ENCODE measurements around the gene IZUMO4. TPM values are rescaled to one million over a fixed set of nuclear protein-coding genes. Genes with fewer than 3 reads are reported as not detected.
A peak's percentile ranks its signal among the peaks of the same experiment; 100 is the strongest.

IZUMO4 gene
- total RNA-seq, 4 donors from 2014 or later, result 0.93 to 1.4 TPM; not detected in 2

DNA sequence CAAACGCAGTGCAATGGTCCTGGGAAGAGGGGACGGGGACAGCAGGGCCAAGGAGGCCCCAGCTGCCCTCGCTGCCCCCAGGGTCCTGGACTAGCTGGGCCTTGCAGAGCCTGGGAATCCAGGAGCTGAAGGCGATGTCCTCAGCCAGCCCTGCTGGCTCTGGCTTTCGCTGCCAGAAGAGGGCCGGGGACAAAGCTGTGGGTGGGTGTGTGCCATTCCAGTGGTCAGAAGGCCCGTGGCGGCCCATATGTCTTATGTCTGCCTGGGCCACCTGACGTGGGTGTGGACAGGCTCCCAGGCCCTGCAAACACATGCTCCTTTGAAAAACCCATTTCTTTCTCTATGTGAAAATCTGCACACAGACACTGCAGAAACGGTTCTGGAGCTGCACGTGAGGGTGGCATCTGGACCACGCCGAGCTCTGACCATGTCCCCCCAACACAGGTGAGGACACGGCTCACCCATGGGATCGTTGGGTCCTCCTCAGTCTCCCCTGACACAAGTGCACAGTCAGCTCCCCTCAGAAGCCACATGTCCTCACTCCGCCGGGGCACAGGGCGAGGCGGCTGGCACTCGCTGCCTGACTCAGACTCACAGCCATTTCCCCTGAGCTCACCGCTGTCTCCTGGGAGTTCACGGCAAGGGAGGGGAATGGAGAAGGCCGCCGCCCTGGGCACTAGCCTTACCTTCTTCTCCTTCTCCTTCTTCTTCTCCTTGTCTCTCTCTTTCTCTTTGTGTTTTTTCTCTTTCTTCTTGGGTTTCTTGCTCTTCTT, 16.9 kb downstream of the IZUMO4 start:
- H3K36me3 ChIP-seq, result peaks cover 0 to 100% of the 10 kb centered on the region in 2 donors
- H3K9me3 ChIP-seq, result no peaks in the 10 kb centered on the region
- ATAC-seq (peak in 1 of 2 donors; percentile 18), DNase-seq (no peak)
- H3K4me3 ChIP-seq, result no peak overlapping the region
- intact Hi-C loops (cut with DNase I; ENCODE audit: low total_unique reads) (no loop called here), in situ Hi-C loops (cut with MboI; ENCODE audit: low sequenced_read_pairs in 4 of 4) (no loop called here)
- TF ChIP-seq POLR2A (IDR thresholded peaks at IDR 0.05), result no peak
- TF ChIP-seq, protein P1, sequence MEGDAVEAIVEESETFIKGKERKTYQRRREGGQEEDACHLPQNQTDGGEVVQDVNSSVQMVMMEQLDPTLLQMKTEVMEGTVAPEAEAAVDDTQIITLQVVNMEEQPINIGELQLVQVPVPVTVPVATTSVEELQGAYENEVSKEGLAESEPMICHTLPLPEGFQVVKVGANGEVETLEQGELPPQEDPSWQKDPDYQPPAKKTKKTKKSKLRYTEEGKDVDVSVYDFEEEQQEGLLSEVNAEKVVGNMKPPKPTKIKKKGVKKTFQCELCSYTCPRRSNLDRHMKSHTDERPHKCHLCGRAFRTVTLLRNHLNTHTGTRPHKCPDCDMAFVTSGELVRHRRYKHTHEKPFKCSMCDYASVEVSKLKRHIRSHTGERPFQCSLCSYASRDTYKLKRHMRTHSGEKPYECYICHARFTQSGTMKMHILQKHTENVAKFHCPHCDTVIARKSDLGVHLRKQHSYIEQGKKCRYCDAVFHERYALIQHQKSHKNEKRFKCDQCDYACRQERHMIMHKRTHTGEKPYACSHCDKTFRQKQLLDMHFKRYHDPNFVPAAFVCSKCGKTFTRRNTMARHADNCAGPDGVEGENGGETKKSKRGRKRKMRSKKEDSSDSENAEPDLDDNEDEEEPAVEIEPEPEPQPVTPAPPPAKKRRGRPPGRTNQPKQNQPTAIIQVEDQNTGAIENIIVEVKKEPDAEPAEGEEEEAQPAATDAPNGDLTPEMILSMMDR (IDR thresholded peaks at IDR 0.05 in 4 of 5, conservative IDR thresholded peaks at IDR 0.05 in 1 of 5), result no peak
- H3K27ac ChIP-seq, result no peak overlapping the region
- H3K27me3 ChIP-seq, result no peaks in the 10 kb centered on the region
- H3K4me1 ChIP-seq, result no peaks in the 10 kb centered on the region

DNA sequence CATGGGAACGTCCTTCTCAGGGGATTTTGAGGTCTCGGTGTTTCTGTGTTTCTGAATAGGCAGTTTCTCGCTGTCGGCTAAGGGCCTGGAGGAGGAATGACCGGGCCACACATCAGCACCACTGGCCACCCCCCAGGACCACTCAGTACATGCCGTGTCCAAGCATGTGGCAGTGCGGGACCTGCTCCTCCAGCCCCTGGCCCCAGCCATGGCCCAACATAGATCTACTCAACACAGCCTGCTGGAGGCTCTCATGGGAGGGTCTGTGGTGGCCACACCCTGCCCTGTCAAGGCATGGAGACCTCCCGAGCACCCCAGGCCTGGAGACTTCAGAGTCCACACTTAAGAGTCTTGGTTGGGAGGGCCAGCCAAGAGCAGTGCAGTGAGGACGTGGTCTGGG, 17.5 kb downstream of the IZUMO4 start:
- H3K27ac ChIP-seq, result no peak overlapping the region
- H3K9me3 ChIP-seq, result no peaks in the 10 kb centered on the region
- H3K27me3 ChIP-seq, result no peaks in the 10 kb centered on the region
- no peaks in the 10 kb centered on the region for H3K4me1 ChIP-seq
- ATAC-seq (no peak), DNase-seq (no peak)
- intact Hi-C loops (cut with DNase I; ENCODE audit: low total_unique reads) (no loop called here), in situ Hi-C loops (cut with MboI; ENCODE audit: low sequenced_read_pairs in 4 of 4) (no loop called here)
- TF ChIP-seq POLR2A (IDR thresholded peaks at IDR 0.05), result no peak
- TF ChIP-seq, protein P1 (IDR thresholded peaks at IDR 0.05 in 4 of 5, conservative IDR thresholded peaks at IDR 0.05 in 1 of 5), result no peak
- no peak overlapping the region for H3K4me3 ChIP-seq
- peaks cover 0 to 100% of the 10 kb centered on the region in 2 donors for H3K36me3 ChIP-seq

DNA sequence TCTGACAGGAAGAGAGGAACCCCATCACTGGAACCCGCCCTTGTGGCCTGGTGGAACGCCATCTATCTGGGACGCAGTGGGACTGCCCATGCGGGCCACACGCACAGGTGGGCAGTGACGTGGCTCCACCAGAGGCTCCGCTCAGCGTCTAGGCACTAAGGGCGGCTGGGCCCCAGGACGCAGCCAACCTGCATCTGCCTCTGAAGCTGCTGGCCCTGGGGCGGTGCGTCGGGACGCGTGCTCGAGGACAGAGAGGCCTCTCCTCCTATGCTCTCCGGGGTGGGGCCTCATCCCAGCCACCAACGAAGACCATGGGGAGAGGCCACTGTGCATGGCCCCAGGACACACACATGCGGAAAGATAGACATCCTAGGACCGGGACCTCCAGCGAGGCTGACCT, 18.1 kb downstream of the IZUMO4 start:
- Histone ChIP-seq H3K27me3 (no peaks in the 10 kb centered on the region), H3K9me3 (no peaks in the 10 kb centered on the region), H3K4me1 (no peaks in the 10 kb centered on the region), H3K4me3 (no peak overlapping the region), H3K27ac (no peak overlapping the region), H3K36me3 (peaks cover 0 to 99% of the 10 kb centered on the region in 2 donors)
- intact Hi-C loops (cut with DNase I; ENCODE audit: low total_unique reads), result no loop called here
- ATAC-seq (no peak), DNase-seq (no peak)
- no peak for TF ChIP-seq POLR2A (IDR thresholded peaks at IDR 0.05)
- TF ChIP-seq, protein P1 (IDR thresholded peaks at IDR 0.05 in 4 of 5, conservative IDR thresholded peaks at IDR 0.05 in 1 of 5), result no peak
- in situ Hi-C loops (cut with MboI; ENCODE audit: low sequenced_read_pairs in 4 of 4), result no loop called here

DNA sequence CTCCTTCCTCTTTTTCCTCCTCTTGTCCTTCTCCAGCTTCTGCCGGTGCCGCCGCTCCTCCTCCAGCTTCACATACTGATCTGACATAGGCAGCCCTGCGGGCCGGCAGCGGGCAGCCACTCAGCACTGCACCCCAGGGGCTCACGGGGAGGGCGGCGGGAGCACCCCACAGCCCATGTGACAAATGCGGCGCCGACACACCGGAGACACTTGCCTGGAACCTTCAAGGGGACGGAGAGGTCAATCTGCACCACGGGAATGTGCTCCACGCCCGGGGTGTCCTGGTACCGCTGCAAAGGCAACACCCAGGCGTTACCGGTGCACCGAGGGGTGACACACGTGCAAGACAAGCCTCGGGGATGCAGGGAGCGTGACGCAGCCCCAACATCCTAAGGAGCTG, 18.6 kb downstream of the IZUMO4 start:
- Histone ChIP-seq H3K36me3 (peaks cover 0 to 99% of the 10 kb centered on the region in 2 donors), H3K4me1 (no peaks in the 10 kb centered on the region), H3K27ac (no peak overlapping the region), H3K27me3 (no peaks in the 10 kb centered on the region), H3K9me3 (no peaks in the 10 kb centered on the region), H3K4me3 (no peak overlapping the region)
- intact Hi-C loops (cut with DNase I; ENCODE audit: low total_unique reads) (no loop called here), in situ Hi-C loops (cut with MboI; ENCODE audit: low sequenced_read_pairs in 4 of 4) (no loop called here)
- TF ChIP-seq, protein P1 (IDR thresholded peaks at IDR 0.05 in 4 of 5, conservative IDR thresholded peaks at IDR 0.05 in 1 of 5), result no peak
- no peak for TF ChIP-seq POLR2A (IDR thresholded peaks at IDR 0.05)
- no peak for DNase-seq
- ATAC-seq, result no peak

All from gastrocnemius medialis (tissue), 4 donors.